NOMO-1 (cell line): ENCODE measurements around the gene MAD2L2.

Experiments
- DNase-seq, 2 experiments: peaks; one replicate each; lab custom pipeline; 2025; ENCODE audit not compliant: unreplicated experiment in 2 of 2; lab: John Stamatoyannopoulos, UW

Gene MAD2L2

GRCh38 chr1:11684070-11684469, 3.1 kb upstream of the MAD2L2 start:
- DNase-seq, result no peak

- no peak for DNase-seq
Observed at GRCh38 chr1:11682799-11683198, 1.9 kb upstream of the MAD2L2 start.

GRCh38 chr1:11682287-11682771, 1.4 kb upstream of the MAD2L2 start:
- DNase-seq, result no peak

- DNase-seq, result no peak
Observed at GRCh38 chr1:11680270-11681070, 478 bp downstream of the MAD2L2 start.

GRCh38 chr1:11678442-11678841, 2.5 kb downstream of the MAD2L2 start:
- no peak for DNase-seq

GRCh38 chr1:11676386-11677103, 4.4 kb downstream of the MAD2L2 start:
- no peak for DNase-seq

- no peak for DNase-seq
Observed at GRCh38 chr1:11675325-11675724, 5.6 kb downstream of the MAD2L2 start.

GRCh38 chr1:11674488-11674887, 6.5 kb downstream of the MAD2L2 start:
- no peak for DNase-seq

- no peak for DNase-seq
Observed at GRCh38 chr1:11673089-11673769, 7.7 kb downstream of the MAD2L2 start.

- no peak for DNase-seq
Observed at GRCh38 chr1:11671544-11672286, 9.2 kb downstream of the MAD2L2 start.

GRCh38 chr1:11671205-11671543, 9.8 kb downstream of the MAD2L2 start:
- DNase-seq, result no peak

GRCh38 chr1:11670747-11671146, 10.2 kb downstream of the MAD2L2 start:
- no peak for DNase-seq

- no peak for DNase-seq
Observed at GRCh38 chr1:11668516-11668915, 12.4 kb downstream of the MAD2L2 start.

GRCh38 chr1:11664336-11665065, 16.4 kb downstream of the MAD2L2 start:
- DNase-seq, result peak in 1 of 2 experiments; percentile 14

GRCh38 chr1:11661103-11661502, 19.8 kb downstream of the MAD2L2 start:
- DNase-seq, result no peak

- DNase-seq, result no peak
Observed at GRCh38 chr1:11659748-11660147, 21.2 kb downstream of the MAD2L2 start.

- DNase-seq, result no peak
Observed at GRCh38 chr1:11658542-11658941, 22.4 kb downstream of the MAD2L2 start.

GRCh38 chr1:11657654-11658053, 23.3 kb downstream of the MAD2L2 start:
- DNase-seq, result no peak

- DNase-seq, result no peak
Observed at GRCh38 chr1:11654939-11655808, 25.8 kb downstream of the MAD2L2 start.
